GM23248 (cell line): ENCODE results near the gene UQCRC1. TPM values are rescaled to one million over a fixed set of nuclear protein-coding genes. Genes with fewer than 3 reads are reported as not detected.

Experiments
- DNase-seq: peaks from one replicate; pipeline ENCODE4 v3.0.0-alpha.2; 2015
- H2AFZ ChIP-seq: fragments of 200-600 bp; sonication (generic); 2 replicates; pipeline ENCODE4 v1.6.1; 2016; ENCODE audit warnings: antibody characterized with exemption
- H3F3A ChIP-seq: fragments of 200-600 bp; sonication (generic); 2 replicates; pipeline ENCODE4 v1.6.1; 2016; ENCODE audit warnings: mild to moderate bottlenecking, antibody characterized with exemption, mixed run types; ENCODE audit not compliant: insufficient read depth
- H3K27ac ChIP-seq: fragments of 200-600 bp; sonication (generic); 2 replicates; pipeline ENCODE4 v1.5.1; 2016; ENCODE audit warnings: mild to moderate bottlenecking
- H3K27me3 ChIP-seq: fragments of 200-600 bp; sonication (generic); replicated peaks from 2 replicates; pipeline ENCODE4 v1.6.1; 2016; ENCODE audit warnings: mild to moderate bottlenecking; ENCODE audit not compliant: insufficient read depth
- H3K36me3 ChIP-seq: fragments of 200-600 bp; sonication (generic); 2 replicates; pipeline ENCODE4 v1.6.1; 2016; ENCODE audit warnings: low read depth, mild to moderate bottlenecking
- H3K4me1 ChIP-seq: fragments of 200-600 bp; sonication (generic); 2 replicates; pipeline ENCODE4 v1.6.1; 2016; ENCODE audit warnings: mild to moderate bottlenecking; ENCODE audit not compliant: insufficient read depth
- H3K4me2 ChIP-seq: fragments of 200-600 bp; sonication (generic); one replicate; pipeline ENCODE4 v1.6.1; 2016; ENCODE audit warnings: mild to moderate bottlenecking; ENCODE audit not compliant: unreplicated experiment
- H3K4me3 ChIP-seq: fragments of 200-600 bp; sonication (generic); 2 replicates; pipeline ENCODE4 v1.5.1; 2016; ENCODE audit warnings: mild to moderate bottlenecking
- H3K79me2 ChIP-seq: fragments of 200-600 bp; sonication (generic); 2 replicates; pipeline ENCODE4 v1.6.1; 2016; ENCODE audit warnings: mild to moderate bottlenecking; ENCODE audit not compliant: insufficient read depth
- H3K9ac ChIP-seq: fragments of 200-600 bp; sonication (generic); 2 replicates; pipeline ENCODE4 v1.6.1; 2016; ENCODE audit warnings: mild to moderate bottlenecking
- H3K9me2 ChIP-seq: fragments of 200-600 bp; sonication (generic); 2 replicates; pipeline ENCODE4 v1.6.1; 2016; ENCODE audit warnings: mixed run types, mild to moderate bottlenecking, moderate library complexity; ENCODE audit not compliant: insufficient read depth
- H3K9me3 ChIP-seq: fragments of 200-600 bp; sonication (generic); one replicate; pipeline ENCODE4 v1.6.1; 2017; ENCODE audit warnings: low read depth
- H4K20me1 ChIP-seq: fragments of 200-600 bp; sonication (generic); 2 replicates; pipeline ENCODE4 v1.6.0; 2016; ENCODE audit not compliant: insufficient read depth
- EZH2 ChIP-seq: fragments of 200-600 bp; sonication (generic); IDR thresholded peaks from 2 replicates; pipeline ENCODE4 v1.6.1; 2018; ENCODE audit warnings: antibody characterized with exemption, mild to moderate bottlenecking; ENCODE audit not compliant: insufficient read depth, poor library complexity, severe bottlenecking
- EZH2phosphoT487 ChIP-seq: fragments of 200-600 bp; sonication (generic); IDR thresholded peaks from 2 replicates; pipeline ENCODE4 v1.6.1; 2018; ENCODE audit warnings: antibody characterized with exemption, moderate library complexity, mild to moderate bottlenecking, low read depth; ENCODE audit not compliant: insufficient read depth
- WGBS, 2 experiments: methylation state at CpG; one replicate each; pipeline ENCODE4 v1.1.6; 2015 to 2017; ENCODE audit warnings: low lambda C conversion rate in 2 of 2, low coverage in 1 of 2; ENCODE audit errors: missing lambda C conversion rate in 2 of 2; 5-methylcytosine and 5-hydroxymethylcytosine counted together
- in situ Hi-C: fragments of 300-500 bp; cut with MboI; formaldehyde crosslinking; loops from 2 replicates; pipeline ENCODE4 v1.15.0; 2020
- polyA plus RNA-seq: library from polyadenylated mRNA; unstranded; fragments of >200 nt; fragmentation: Nextera tagmentation; extraction: Ambion mirVana; gene quantifications from 2 replicates; pipeline ENCODE4 v1.2.1, GENCODE V29; 2016
- total RNA-seq: library from RNA; depleted of rRNA; stranded (reverse); fragments of >200 nt; shearing (Covaris generic); gene quantifications from 2 replicates; pipeline ENCODE4 v1.2.3, GENCODE V29; 2014; rRNA removed

Gene UQCRC1
- total RNA-seq (285 and 490 TPM in 2 replicates), polyA plus RNA-seq (252 and 279 TPM in 2 replicates)

GRCh38 chr3:48609088-48610005 lies at the start of gene UQCRC1:
Gene UQCRC1 (minus strand): TSS chr3:48609646. CDS start chr3:48609620, 26 bp downstream.
- Histone ChIP-seq H3K27ac (peak within 1 kb of the TSS; percentile 32), H3K36me3 (0 out of 2 replicates have a peak, but pooled peaks cover 15% of the 10 kb centered on the region), H3K4me2 (peak within 1 kb of the TSS; percentile 83), H3K9me3 (no peaks in the 10 kb centered on the region), H3K79me2 (peaks cover 41% of the 10 kb centered on the region), H4K20me1 (no peaks in the 10 kb centered on the region), H3K9ac (peak within 1 kb of the TSS; percentile 88), H3K4me3 (peak within 1 kb of the TSS; percentile 80), H3K4me1 (peaks cover 15% of the 10 kb centered on the region), H2AFZ (peak within 1 kb of the TSS; percentile 84), H3K9me2 (no peaks in the 10 kb centered on the region), H3F3A (peaks cover 6% of the 10 kb centered on the region), H3K27me3 (no peaks in the 10 kb centered on the region)
- TF ChIP-seq EZH2phosphoT487 (no peak), EZH2 (no peak)
- in situ Hi-C loops: no loop called here
- WGBS, 2 experiments: 3 to 4% methylated on average over 74 of the region's 86 CpGs
- DNase-seq: peak; percentile 98

DNA sequence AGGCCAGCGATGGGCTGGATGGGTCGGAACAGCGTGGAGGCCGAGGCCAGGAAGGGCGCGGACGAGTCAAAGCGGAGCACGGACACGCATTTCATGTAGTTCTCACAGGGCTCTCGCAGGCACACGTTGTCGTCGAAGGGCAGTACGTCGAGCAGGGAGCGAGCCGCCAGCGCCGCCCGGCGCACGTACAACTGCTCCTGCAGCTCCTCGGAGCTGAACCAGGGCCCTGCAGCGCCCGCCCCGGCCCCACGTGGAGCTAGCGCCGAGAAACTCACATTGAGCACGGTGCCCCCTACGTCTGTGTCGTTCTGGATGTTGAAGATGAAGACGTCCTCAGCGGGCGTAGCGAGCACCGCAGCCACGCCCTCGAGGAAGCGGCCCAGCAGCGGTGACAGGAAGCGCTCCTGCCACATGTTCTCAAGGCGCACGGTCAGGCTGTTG lies 47.4 kb upstream of the UQCRC1 start:
- no peak for DNase-seq
- Histone ChIP-seq H3K27ac (no peak overlapping the region), H3K4me1 (no peaks in the 10 kb centered on the region), H3K4me2 (peak overlapping the region; percentile 16), H3K9ac (no peak overlapping the region), H3K9me2 (no peaks in the 10 kb centered on the region), H4K20me1 (no peaks in the 10 kb centered on the region), H3K79me2 (no peaks in the 10 kb centered on the region), H3K27me3 (no peaks in the 10 kb centered on the region), H3K36me3 (no peaks in the 10 kb centered on the region), H3F3A (no peaks in the 10 kb centered on the region), H3K9me3 (no peaks in the 10 kb centered on the region), H2AFZ (peak overlapping the region; percentile 34; the same call in 1 of the 2 replicates), H3K4me3 (0 out of 2 replicates have a peak overlapping the region, but pooled peaks have one; percentile 58)
- 80 to 85% methylated on average over 35 to 44 of the region's 45 CpGs for WGBS, 2 experiments
- no peak for TF ChIP-seq EZH2
- no peak for TF ChIP-seq EZH2phosphoT487
- in situ Hi-C loops: no loop called here

DNA sequence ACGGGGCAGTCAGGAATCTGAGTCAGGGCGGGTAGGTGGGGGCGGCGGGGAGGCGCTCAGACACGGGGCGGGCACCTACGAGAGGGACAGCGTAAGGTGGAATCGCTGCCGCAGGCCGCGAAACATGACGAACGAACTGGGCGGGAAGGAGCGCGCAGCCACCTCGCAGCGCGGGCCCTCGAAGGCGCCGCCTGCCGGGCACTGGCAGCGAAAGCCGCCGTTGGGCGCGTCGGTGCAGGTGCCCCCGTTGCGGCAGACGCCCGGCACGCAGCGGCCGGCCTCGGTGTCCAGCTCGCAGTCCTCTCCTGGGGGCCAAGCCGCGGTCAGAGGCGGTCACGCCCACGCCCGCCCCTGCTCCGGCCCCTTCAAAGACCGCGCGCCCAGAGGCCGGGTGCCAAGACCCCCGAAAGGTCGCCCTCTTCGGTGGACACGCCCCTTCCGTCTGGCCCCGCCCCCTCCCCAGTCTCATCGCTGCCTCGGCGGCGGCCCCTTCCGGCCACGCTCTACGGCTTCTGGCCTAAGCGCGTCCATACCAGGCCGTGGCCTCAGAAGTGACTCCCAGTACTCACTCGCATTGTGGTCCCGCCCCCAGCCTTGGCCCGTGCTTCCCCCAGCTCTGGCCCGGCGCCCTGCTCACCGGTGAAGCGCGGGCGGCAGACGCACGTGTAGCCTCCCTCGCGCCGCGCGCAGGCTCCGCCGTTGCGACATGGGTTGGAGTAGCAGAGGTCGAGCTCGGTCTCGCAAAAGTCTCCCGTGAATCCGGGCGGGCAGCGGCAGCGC lies 46.8 kb upstream of the UQCRC1 start:
- WGBS, 2 experiments: 16 to 18% methylated on average over 46 to 57 of the region's 94 CpGs
- H2AFZ ChIP-seq: peak overlapping the region; percentile 34; the same call in 1 of the 2 replicates

GRCh38 chr3:48655606-48656005 lies 46.2 kb upstream of the UQCRC1 start:
- Histone ChIP-seq H3K27me3 (no peaks in the 10 kb centered on the region), H3K36me3 (no peaks in the 10 kb centered on the region), H3K79me2 (no peaks in the 10 kb centered on the region), H3K4me3 (peak overlapping the region; percentile 58), H3F3A (no peaks in the 10 kb centered on the region), H3K27ac (no peak overlapping the region), H2AFZ (0 out of 2 replicates have a peak overlapping the region, but pooled peaks have one; percentile 34), H3K9ac (no peak overlapping the region), H3K4me1 (no peaks in the 10 kb centered on the region), H3K9me3 (no peaks in the 10 kb centered on the region), H4K20me1 (no peaks in the 10 kb centered on the region), H3K4me2 (peak overlapping the region; percentile 16), H3K9me2 (no peaks in the 10 kb centered on the region)
- 17 to 18% methylated on average over 17 to 30 of the region's 30 CpGs for WGBS, 2 experiments
- in situ Hi-C loops: no loop called here
- no peak for TF ChIP-seq EZH2
- TF ChIP-seq EZH2phosphoT487: no peak
- peak; percentile 18 for DNase-seq

More for the DNA sequence above, 46.8 kb upstream of the UQCRC1 start:
- Histone ChIP-seq H3K9me2 (no peaks in the 10 kb centered on the region), H3F3A (no peaks in the 10 kb centered on the region), H3K9me3 (no peaks in the 10 kb centered on the region), H3K9ac (no peak overlapping the region), H4K20me1 (no peaks in the 10 kb centered on the region), H3K79me2 (no peaks in the 10 kb centered on the region), H3K27ac (no peak overlapping the region), H3K36me3 (no peaks in the 10 kb centered on the region), H3K4me2 (peak overlapping the region; percentile 16), H3K4me1 (no peaks in the 10 kb centered on the region), H3K4me3 (peak overlapping the region; percentile 58), H3K27me3 (no peaks in the 10 kb centered on the region)
- TF ChIP-seq EZH2 (no peak), EZH2phosphoT487 (no peak)
- in situ Hi-C loops: no loop called here
- peak; percentile 89 for DNase-seq
